Measurements from ENCODE around the gene MAP2K5. TPM values are rescaled to one million over a fixed set of nuclear protein-coding genes. Genes with fewer than 3 reads are reported as not detected.

The MAP2K5 gene
- 25.0 TPM for total RNA-seq
- long read RNA-seq, transcript MAP2K5-203 (22 exons, 1,783 nt) = minor isoform, 10 of 38 reads
- long read RNA-seq, transcript MAP2K5-201 (22 exons, 2,347 nt) = major isoform, 22 of 38 reads
- long read RNA-seq, partial matches to known transcripts = 1 of 38 reads
- long read RNA-seq, other reads (novel, unspliced or antisense) = 5 of 38 reads

DNA sequence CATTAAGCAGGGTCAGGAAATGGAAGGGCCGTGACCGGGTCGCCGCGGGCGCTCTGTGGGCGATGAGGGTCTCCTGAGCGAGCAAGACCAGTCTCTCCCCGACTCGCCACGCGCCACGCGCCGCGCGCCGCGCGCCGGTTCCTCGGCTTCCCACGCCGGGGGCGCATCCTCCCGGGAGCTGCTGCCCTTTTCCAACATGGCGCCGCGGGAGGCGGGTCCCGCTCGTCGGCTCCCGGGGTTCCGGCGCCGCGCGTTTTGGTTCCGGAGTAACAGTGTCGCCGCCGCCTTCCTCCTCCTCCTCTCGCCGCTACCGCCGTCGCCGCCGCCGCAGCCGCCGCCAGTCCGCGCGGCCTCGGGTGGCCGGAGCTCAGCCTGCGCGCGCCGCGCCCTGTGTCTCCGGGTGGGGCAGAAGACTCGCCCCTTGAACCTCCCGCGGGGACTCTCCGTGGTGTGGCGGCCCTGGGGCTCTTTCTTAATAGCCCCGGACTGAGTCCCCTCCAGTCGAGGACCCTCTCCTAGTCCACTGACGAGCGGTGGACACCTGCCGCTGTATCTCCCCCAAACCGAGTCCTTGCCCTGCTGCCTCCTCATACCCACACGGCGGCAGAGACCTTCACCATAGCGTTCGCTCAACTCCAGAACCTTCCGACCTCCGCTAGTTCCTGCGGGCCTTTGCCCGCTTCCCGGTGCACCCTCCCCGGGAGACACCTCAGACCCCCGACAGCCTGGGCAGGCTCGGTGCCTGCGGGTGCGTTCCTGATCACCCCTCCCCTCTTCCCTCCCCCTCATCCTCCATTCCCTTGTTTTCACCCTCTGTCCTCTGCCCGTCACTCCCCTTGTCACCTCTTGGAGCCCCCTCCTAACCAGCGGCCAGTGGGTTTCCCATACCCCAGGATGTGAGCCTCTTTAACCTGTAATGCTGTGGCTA is at the start of gene MAP2K5:
Gene MAP2K5, plus strand, starts transcription at position 284 of the 928 bp plus-strand sequence. Its CDS starts 633 bp downstream, at position 917.
- intact Hi-C loops (cut with micrococcal nuclease) = no loop called here
- H3K27me3 ChIP-seq (ENCODE audit: low read depth) = no peaks in the 10 kb centered on the region
- H3K36me3 ChIP-seq = no peaks in the 10 kb centered on the region
- H3K4me3 ChIP-seq = peak within 1 kb of the TSS; percentile 95
- no peaks in the 10 kb centered on the region for H3K9me3 ChIP-seq (replicated peaks)
- H3K27ac ChIP-seq (replicated peaks) = peak within 1 kb of the TSS; percentile 90
- peaks cover 40% of the 10 kb centered on the region for H3K4me1 ChIP-seq
- DNase-seq = peak; percentile 91
- TF ChIP-seq, protein P1, sequence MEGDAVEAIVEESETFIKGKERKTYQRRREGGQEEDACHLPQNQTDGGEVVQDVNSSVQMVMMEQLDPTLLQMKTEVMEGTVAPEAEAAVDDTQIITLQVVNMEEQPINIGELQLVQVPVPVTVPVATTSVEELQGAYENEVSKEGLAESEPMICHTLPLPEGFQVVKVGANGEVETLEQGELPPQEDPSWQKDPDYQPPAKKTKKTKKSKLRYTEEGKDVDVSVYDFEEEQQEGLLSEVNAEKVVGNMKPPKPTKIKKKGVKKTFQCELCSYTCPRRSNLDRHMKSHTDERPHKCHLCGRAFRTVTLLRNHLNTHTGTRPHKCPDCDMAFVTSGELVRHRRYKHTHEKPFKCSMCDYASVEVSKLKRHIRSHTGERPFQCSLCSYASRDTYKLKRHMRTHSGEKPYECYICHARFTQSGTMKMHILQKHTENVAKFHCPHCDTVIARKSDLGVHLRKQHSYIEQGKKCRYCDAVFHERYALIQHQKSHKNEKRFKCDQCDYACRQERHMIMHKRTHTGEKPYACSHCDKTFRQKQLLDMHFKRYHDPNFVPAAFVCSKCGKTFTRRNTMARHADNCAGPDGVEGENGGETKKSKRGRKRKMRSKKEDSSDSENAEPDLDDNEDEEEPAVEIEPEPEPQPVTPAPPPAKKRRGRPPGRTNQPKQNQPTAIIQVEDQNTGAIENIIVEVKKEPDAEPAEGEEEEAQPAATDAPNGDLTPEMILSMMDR (IDR thresholded peaks at IDR 0.05; ENCODE audit: borderline replicate concordance) = no peak

DNA sequence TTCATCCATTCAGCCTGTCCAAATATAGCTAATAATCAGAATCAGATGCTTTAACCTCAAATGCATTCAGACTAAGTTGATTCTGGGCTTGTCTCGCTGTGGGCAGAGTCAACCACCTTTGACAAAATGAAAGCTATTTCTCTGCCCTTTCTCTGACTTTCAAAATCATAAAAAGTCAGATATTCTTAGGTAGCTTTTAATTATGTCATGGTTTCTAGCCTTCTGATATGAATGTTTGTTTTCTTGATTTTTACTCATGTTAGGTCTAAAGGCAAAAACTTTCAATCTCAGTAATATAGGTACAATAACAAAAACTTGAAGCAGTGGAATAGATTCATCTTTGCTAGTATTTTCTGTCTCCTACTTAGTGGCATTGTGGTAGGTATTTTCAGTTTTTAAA is 46.9 kb upstream of the MAP2K5 start:
- intact Hi-C loops (cut with micrococcal nuclease) = no loop called here
- Histone ChIP-seq H3K27me3 (ENCODE audit: low read depth) (no peaks in the 10 kb centered on the region), H3K27ac (replicated peaks) (no peak overlapping the region), H3K4me3 (no peak overlapping the region), H3K4me1 (no peaks in the 10 kb centered on the region), H3K9me3 (replicated peaks) (no peaks in the 10 kb centered on the region), H3K36me3 (peaks cover 4% of the 10 kb centered on the region)
- DNase-seq = no peak
- TF ChIP-seq, protein P1 (IDR thresholded peaks at IDR 0.05; ENCODE audit: borderline replicate concordance) = no peak

DNA sequence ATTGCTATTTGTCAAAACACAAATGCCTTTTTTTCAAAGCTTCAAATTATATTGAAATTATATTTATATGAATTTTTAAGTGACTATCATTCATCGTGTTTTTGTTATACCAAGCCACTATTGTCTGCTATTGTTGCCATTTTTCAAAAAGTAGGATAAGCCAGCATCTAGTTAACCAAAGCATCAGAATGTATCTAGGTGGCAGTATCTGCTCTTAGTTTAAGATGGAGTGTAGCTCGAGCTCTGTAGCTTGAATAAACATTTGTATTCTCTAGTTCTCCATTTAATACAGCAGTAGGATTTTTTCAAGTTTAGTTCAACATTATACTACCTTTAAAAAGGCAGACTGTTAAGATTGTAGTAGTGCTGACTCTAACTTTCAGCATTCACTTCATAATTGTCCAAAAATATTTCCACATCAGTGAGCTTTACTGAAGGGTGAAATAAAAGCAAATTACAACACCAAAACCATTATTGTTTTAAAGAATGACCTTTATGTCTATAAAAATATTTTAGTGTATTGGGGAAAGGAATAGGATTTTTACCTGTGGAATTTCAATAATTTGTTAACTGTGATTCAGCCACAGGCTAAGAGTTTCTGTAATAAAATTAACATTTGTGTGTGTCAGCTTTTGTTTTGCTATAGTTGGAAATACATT is 41.2 kb upstream of the MAP2K5 start:
- intact Hi-C loops (cut with micrococcal nuclease) = no loop called here
- DNase-seq = no peak
- Histone ChIP-seq H3K27ac (replicated peaks) (no peak overlapping the region), H3K4me3 (peak overlapping the region; percentile 26), H3K4me1 (no peaks in the 10 kb centered on the region), H3K9me3 (replicated peaks) (no peaks in the 10 kb centered on the region), H3K27me3 (ENCODE audit: low read depth) (no peaks in the 10 kb centered on the region), H3K36me3 (no peaks in the 10 kb centered on the region)
- TF ChIP-seq, protein P1 (IDR thresholded peaks at IDR 0.05; ENCODE audit: borderline replicate concordance) = peak; percentile 48

- Histone ChIP-seq H3K27ac (replicated peaks) (peak overlapping the region; percentile 2), H3K27me3 (ENCODE audit: low read depth) (no peaks in the 10 kb centered on the region), H3K4me3 (peak overlapping the region; percentile 26), H3K36me3 (no peaks in the 10 kb centered on the region), H3K4me1 (no peaks in the 10 kb centered on the region), H3K9me3 (replicated peaks) (no peaks in the 10 kb centered on the region)
- intact Hi-C loops (cut with micrococcal nuclease) = no loop called here
- no peak for DNase-seq
- TF ChIP-seq, protein P1 (IDR thresholded peaks at IDR 0.05; ENCODE audit: borderline replicate concordance) = no peak
These were observed 40.6 kb upstream of the MAP2K5 start for GRCh38 chr15:67501836-67502461.

- no peak for DNase-seq
- intact Hi-C loops (cut with micrococcal nuclease) = no loop called here
- Histone ChIP-seq H3K27ac (replicated peaks) (no peak overlapping the region), H3K27me3 (ENCODE audit: low read depth) (no peaks in the 10 kb centered on the region), H3K9me3 (replicated peaks) (no peaks in the 10 kb centered on the region), H3K4me1 (no peaks in the 10 kb centered on the region), H3K4me3 (no peak overlapping the region), H3K36me3 (no peaks in the 10 kb centered on the region)
- TF ChIP-seq, protein P1 (IDR thresholded peaks at IDR 0.05; ENCODE audit: borderline replicate concordance) = no peak
These were observed 38.4 kb upstream of the MAP2K5 start for GRCh38 chr15:67504056-67504455.

Measured in left ventricle myocardium inferior (tissue), 1 donor.